HepG2 (cell line): Measurements from ENCODE around the gene AS3MT. TPM values are rescaled to one million over a fixed set of nuclear protein-coding genes. Genes with fewer than 3 reads are reported as not detected.

ENCODE experiments used
- CREBL2 ChIP-seq: sonication (generic); formaldehyde crosslinking; IDR thresholded peaks from 2 replicates; pipeline ENCODE4 v1.8.1; 2023; ENCODE audit warnings: missing genetic modification reagents, mild to moderate bottlenecking, borderline replicate concordance
- EZH2 ChIP-seq: conservative IDR thresholded peaks from 2 replicates; pipeline ENCODE4 v1.6.1; 2012; ENCODE audit warnings: mild to moderate bottlenecking, low read depth, low read length, moderate library complexity
- KDM1A ChIP-seq: IDR thresholded peaks from 2 replicates; pipeline ENCODE4 v1.6.1; 2016; ENCODE audit warnings: missing compliant biosample characterization
- MAFG ChIP-seq: sonication (generic); formaldehyde crosslinking; IDR thresholded peaks from 2 replicates; pipeline ENCODE4 v1.5.1; 2020; ENCODE audit warnings: mild to moderate bottlenecking, missing genetic modification reagents
- MBNL3 ChIP-seq: fragments of 250-450 bp; sonication (Bioruptor Pico); conservative IDR thresholded peaks from 2 replicates; pipeline ENCODE4 v1.8.0; 2022; ENCODE audit warnings: mild to moderate bottlenecking, inconsistent platforms
- MXI1 ChIP-seq: IDR thresholded peaks from 3 replicates; pipeline ENCODE4 v1.6.1; 2012; ENCODE audit warnings: low read depth, low read length, inconsistent platforms, borderline replicate concordance
- MYNN ChIP-seq: sonication (generic); formaldehyde crosslinking; IDR thresholded peaks from 2 replicates; pipeline ENCODE4 v1.4.0; 2020; ENCODE audit warnings: mild to moderate bottlenecking, low read depth, missing genetic modification reagents
- NR2F2 ChIP-seq: IDR thresholded peaks from 2 replicates; pipeline ENCODE4 v1.6.1; 2012; ENCODE audit warnings: low read depth, inconsistent platforms, borderline replicate concordance
- SMAD3 ChIP-seq: sonication (generic); formaldehyde crosslinking; IDR thresholded peaks from 2 replicates; pipeline ENCODE4 v1.4.0; 2020; ENCODE audit warnings: missing genetic modification reagents
- SP5 ChIP-seq: IDR thresholded peaks from 2 replicates; pipeline ENCODE4 v1.6.1; 2016; ENCODE audit warnings: low read depth, borderline replicate concordance
- SPEN ChIP-seq: sonication (generic); formaldehyde crosslinking; IDR thresholded peaks from 2 replicates; pipeline ENCODE4 v1.5.1; 2020; ENCODE audit warnings: low read depth, mild to moderate bottlenecking, missing genetic modification reagents
- SRSF9 ChIP-seq: fragments of 200-400 bp; formaldehyde crosslinking; IDR thresholded peaks from 2 replicates; pipeline ENCODE4 v1.6.1; 2018; ENCODE audit warnings: borderline replicate concordance, mild to moderate bottlenecking, low read depth, low read length; ENCODE audit not compliant: insufficient read depth, poor library complexity, severe bottlenecking
- TCF7L2 ChIP-seq: IDR thresholded peaks from 2 replicates; pipeline ENCODE4 v1.6.1; 2011; ENCODE audit warnings: mild to moderate bottlenecking, low read depth, low read length, moderate library complexity
- TEAD3 ChIP-seq: optimal IDR thresholded peaks from 2 replicates; pipeline ENCODE3; 2016; ENCODE audit warnings: borderline replicate concordance
- TFDP2 ChIP-seq: sonication (generic); formaldehyde crosslinking; IDR thresholded peaks from 2 replicates; pipeline ENCODE4 v1.4.0; 2020; ENCODE audit warnings: missing genetic modification reagents
- U2AF1 ChIP-seq: fragments of 200-400 bp; formaldehyde crosslinking; optimal IDR thresholded peaks from 2 replicates; pipeline ENCODE3; 2017; ENCODE audit warnings: mild to moderate bottlenecking, low read depth, low read length
- ZFP41 ChIP-seq: sonication (generic); formaldehyde crosslinking; IDR thresholded peaks from 2 replicates; pipeline ENCODE4 v1.4.0; 2020; ENCODE audit warnings: mild to moderate bottlenecking, missing genetic modification reagents, borderline replicate concordance
- ZFP62 ChIP-seq: sonication (generic); formaldehyde crosslinking; IDR thresholded peaks from 2 replicates; pipeline ENCODE4 v1.4.0; 2020; ENCODE audit warnings: missing genetic modification reagents
- ZFYVE20 ChIP-seq: sonication (generic); formaldehyde crosslinking; IDR thresholded peaks from 2 replicates; pipeline ENCODE4 v1.8.0; 2023; ENCODE audit warnings: low read depth, mild to moderate bottlenecking, moderate library complexity, missing genetic modification reagents, borderline replicate concordance
- ZNF124 ChIP-seq: sonication (generic); formaldehyde crosslinking; IDR thresholded peaks from 2 replicates; pipeline ENCODE4 v1.4.0; 2020; ENCODE audit warnings: missing genetic modification reagents
- ZNF501 ChIP-seq: sonication (generic); formaldehyde crosslinking; IDR thresholded peaks from 2 replicates; pipeline ENCODE4 v1.5.1; 2020; ENCODE audit warnings: mild to moderate bottlenecking, moderate library complexity, missing genetic modification reagents
- ZNF510 ChIP-seq: sonication (generic); formaldehyde crosslinking; IDR thresholded peaks from 2 replicates; pipeline ENCODE4 v1.4.0; 2020; ENCODE audit warnings: low read depth, mild to moderate bottlenecking, missing genetic modification reagents
- ZNF580 ChIP-seq: IDR thresholded peaks from 2 replicates; pipeline ENCODE4 v1.6.1; 2016; ENCODE audit warnings: low read depth, borderline replicate concordance
- ZNF790 ChIP-seq: sonication (generic); formaldehyde crosslinking; IDR thresholded peaks from 2 replicates; pipeline ENCODE4 v1.8.0; 2022; ENCODE audit warnings: missing genetic modification reagents, mild to moderate bottlenecking, borderline replicate concordance
- polyA plus RNA-seq, 8 experiments: library from polyadenylated mRNA; depleted of rRNA in 3 of 8; stranded (reverse) in 7 of 8; unstranded in 1 of 8; fragments of >200 nt; fragmentation: Illumina TruSeq in 4 of 8; extraction: Trizol in 4 of 8; gene quantifications; 2 replicates each; pipeline versions ENCODE4 v1.2.1 to v1.2.3, GENCODE V29; 2011 to 2016; ENCODE audit warnings: low read depth in 4 of 8, missing spikeins in 1 of 8, mixed read lengths in 1 of 8; ENCODE audit not compliant: insufficient read depth in 1 of 8
- total RNA-seq, 5 experiments: library from RNA; depleted of rRNA; stranded (reverse); fragments of >200 nt; fragmentation: Illumina TruSeq; extraction: Trizol; gene quantifications; 2 replicates each; pipeline ENCODE4 v1.2.3, GENCODE V29; 2016; ENCODE audit warnings: low read depth in 1 of 5
- TF ChIP-seq, protein P1 (sequence below): sonication (generic); formaldehyde crosslinking; IDR thresholded peaks from 2 replicates; pipeline ENCODE4 v1.4.0; 2020; ENCODE audit warnings: missing genetic modification reagents
- TF ChIP-seq, protein P2 (sequence below): IDR thresholded peaks from 2 replicates; pipeline ENCODE4 v1.6.1; 2016; ENCODE audit warnings: mild to moderate bottlenecking, missing biosample characterization, missing genetic modification reagents

Gene AS3MT
- total and polyA plus RNA-seq, 2 of the 13 experiments (the other 11 are each of a cell fraction or from before 2014, with no cell fraction given), result 8.7 to 17.4 TPM

DNA sequence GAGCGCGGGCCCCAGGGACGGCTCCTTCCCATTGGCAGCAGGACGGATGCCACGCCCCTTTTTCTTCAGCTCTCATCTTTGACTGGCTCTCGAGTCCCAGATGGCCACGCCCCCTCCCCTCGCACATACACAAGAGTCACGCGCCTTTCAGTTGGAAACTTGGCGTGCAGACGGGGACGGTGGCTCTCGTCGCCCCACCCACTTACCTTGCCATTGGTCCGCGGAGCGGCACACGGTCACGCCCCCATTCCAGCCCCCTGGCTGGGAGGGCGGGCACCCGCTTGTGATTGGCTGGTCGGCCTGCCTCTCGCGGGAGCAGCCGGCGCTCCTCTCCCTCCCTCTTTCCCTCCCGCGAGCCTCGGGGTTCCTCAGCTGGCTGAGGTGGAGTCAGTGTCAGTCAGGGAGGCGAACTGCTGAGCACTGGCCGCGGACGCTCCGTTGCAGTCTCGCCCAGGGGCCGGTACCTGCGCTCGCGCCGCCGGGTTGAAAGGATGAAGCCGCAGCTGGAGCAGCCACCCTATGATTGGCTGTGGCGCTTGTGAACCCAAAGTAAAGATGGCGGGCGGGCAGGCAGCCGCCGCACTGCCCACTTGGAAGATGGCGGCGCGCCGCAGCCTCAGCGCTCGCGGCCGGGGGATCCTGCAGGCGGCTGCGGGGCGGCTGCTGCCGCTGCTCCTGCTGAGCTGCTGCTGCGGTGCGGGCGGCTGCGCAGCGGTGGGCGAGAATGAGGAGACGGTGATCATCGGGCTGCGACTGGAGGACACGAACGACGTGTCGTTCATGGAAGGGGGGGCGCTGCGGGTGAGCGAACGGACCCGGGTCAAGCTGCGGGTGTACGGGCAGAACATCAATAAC is 48.9 kb downstream of the AS3MT start, which contains the start of gene CNNM2 (continued):
- TF ChIP-seq MXI1 (peak; percentile 98; the same call in 1 of the 3 replicates), TFDP2 (peak; percentile 68), MBNL3 (CRISPR knock-in tag) (no peak), ZNF501 (peak; percentile 76), ZNF124 (CRISPR knock-in tag) (no peak), SMAD3 (CRISPR knock-in tag) (no peak; the same call in 1 of the 2 replicates), SRSF9 (no peak), ZFP62 (CRISPR knock-in tag) (no peak), ZNF510 (CRISPR knock-in tag) (no peak), KDM1A (CRISPR knock-in tag) (no peak), ZNF580 (CRISPR knock-in tag) (no peak), ZNF790 (CRISPR knock-in tag) (0 out of 2 replicates have a peak, but pooled peaks have one; percentile 40), ZFP41 (CRISPR knock-in tag) (no peak), SP5 (peak; percentile 65; the same call in 1 of the 2 replicates), ZFYVE20 (no peak), EZH2 (no peak), CREBL2 (CRISPR knock-in tag) (no peak), MYNN (CRISPR knock-in tag) (no peak), NR2F2 (no peak), MAFG (CRISPR knock-in tag) (no peak), SPEN (peak; percentile 54), TCF7L2 (no peak), TEAD3 (CRISPR knock-in tag) (peak; percentile 93), U2AF1 (peak; percentile 14)
- TF ChIP-seq, protein P1, sequence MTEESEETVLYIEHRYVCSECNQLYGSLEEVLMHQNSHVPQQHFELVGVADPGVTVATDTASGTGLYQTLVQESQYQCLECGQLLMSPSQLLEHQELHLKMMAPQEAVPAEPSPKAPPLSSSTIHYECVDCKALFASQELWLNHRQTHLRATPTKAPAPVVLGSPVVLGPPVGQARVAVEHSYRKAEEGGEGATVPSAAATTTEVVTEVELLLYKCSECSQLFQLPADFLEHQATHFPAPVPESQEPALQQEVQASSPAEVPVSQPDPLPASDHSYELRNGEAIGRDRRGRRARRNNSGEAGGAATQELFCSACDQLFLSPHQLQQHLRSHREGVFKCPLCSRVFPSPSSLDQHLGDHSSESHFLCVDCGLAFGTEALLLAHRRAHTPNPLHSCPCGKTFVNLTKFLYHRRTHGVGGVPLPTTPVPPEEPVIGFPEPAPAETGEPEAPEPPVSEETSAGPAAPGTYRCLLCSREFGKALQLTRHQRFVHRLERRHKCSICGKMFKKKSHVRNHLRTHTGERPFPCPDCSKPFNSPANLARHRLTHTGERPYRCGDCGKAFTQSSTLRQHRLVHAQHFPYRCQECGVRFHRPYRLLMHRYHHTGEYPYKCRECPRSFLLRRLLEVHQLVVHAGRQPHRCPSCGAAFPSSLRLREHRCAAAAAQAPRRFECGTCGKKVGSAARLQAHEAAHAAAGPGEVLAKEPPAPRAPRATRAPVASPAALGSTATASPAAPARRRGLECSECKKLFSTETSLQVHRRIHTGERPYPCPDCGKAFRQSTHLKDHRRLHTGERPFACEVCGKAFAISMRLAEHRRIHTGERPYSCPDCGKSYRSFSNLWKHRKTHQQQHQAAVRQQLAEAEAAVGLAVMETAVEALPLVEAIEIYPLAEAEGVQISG (CRISPR knock-in tag), result no peak
- TF ChIP-seq, protein P2, sequence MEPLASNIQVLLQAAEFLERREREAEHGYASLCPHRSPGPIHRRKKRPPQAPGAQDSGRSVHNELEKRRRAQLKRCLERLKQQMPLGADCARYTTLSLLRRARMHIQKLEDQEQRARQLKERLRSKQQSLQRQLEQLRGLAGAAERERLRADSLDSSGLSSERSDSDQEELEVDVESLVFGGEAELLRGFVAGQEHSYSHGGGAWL (CRISPR knock-in tag), result no peak
